ENCODE data around the gene HBQ1.
"Not testable (repeated sequence)": the region's sequence is repeated elsewhere in the genome, so short reads cannot be mapped to it uniquely, and the experiment has no call there.

The HBQ1 gene

DNA sequence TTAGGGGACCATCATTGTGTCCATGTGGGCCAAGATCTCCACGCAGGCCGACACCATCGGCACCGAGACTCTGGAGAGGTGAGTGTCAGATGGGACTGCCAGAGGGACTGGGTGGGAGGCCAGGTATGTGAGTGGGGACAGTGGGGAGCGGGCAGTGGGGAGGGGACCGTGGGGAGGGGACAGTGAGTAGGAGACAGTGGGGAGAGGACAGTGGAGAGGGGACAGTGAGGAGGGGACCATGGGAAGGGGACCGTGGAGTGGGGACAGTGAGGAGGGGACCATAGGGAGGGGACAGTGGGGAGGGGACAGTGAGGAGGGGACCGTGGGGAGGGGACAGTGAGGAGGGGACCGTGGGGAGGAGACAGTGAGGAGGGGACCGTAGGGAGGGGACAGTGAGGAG lies 17.1 kb upstream of the HBQ1 start:
- not testable (repeated sequence) for H3K36me3 ChIP-seq (ENCODE audit: insufficient read depth, low read depth, low read length); H3K27ac ChIP-seq (ENCODE audit: low read length); H3K4me3 ChIP-seq (ENCODE audit: low read length); H3K9ac ChIP-seq (ENCODE audit: low read depth, low read length); H3K9me3 ChIP-seq (ENCODE audit: insufficient read depth, low read depth, low read length); H3K4me1 ChIP-seq (ENCODE audit: insufficient read depth, low read length)
- H3K27me3 ChIP-seq (ENCODE audit: insufficient read depth, low read length): peaks cover 69% of the 10 kb centered on the region

DNA sequence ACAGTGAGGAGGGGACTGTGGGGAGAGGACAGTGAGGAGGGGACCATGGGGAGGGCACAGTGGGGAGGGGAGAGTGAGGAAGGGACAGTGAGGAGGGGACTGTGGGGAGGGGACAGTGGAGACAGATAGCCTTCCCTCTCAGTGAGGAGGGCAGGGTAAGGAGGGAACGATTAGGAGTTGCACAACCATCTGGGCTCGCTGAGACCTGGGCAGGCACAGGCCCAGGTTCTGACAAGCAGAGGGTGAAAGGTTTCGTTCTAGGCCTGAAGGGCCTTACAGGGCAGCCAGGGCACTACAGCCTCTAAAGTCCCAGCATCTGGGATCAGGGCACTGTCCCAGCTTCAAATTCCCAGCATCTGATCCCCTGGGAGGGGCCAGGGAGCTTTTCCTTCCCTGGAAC lies 16.6 kb upstream of the HBQ1 start:
- H3K36me3 ChIP-seq (ENCODE audit: insufficient read depth, low read depth, low read length); H3K4me1 ChIP-seq (ENCODE audit: insufficient read depth, low read length); H3K27ac ChIP-seq (ENCODE audit: low read length); H3K9me3 ChIP-seq (ENCODE audit: insufficient read depth, low read depth, low read length); H3K9ac ChIP-seq (ENCODE audit: low read depth, low read length); H3K4me3 ChIP-seq (ENCODE audit: low read length): not testable (repeated sequence)
- H3K27me3 ChIP-seq (ENCODE audit: insufficient read depth, low read length): peaks cover 71% of the 10 kb centered on the region

DNA sequence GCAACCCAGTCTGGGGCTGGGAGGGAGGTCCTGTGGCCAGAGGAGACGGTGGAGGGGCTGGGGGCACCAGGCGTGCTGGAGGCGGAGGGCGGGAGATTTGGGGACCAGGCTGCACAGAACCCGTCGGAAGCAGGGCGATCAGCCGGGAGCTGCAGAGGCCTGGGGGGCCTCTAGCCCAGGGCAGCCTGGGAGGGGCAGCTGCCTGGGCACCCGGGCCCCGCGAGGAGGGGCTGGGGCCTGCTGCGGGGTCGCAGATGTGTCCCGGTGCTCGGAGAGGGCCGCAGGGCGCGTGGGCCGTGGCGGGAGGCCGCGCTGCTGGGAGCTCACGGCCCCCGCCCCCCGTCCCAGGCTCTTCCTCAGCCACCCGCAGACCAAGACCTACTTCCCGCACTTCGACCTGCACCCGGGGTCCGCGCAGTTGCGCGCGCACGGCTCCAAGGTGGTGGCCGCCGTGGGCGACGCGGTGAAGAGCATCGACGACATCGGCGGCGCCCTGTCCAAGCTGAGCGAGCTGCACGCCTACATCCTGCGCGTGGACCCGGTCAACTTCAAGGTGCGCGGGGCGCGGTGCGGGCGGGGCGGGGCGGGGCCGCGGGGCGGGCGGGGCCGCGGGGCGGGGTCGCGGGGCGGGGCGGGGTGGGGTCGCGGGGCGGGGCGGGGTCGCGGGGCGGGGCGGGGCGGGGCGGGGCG lies 16.0 kb upstream of the HBQ1 start:
- H3K36me3 ChIP-seq (ENCODE audit: insufficient read depth, low read depth, low read length); H3K4me3 ChIP-seq (ENCODE audit: low read length); H3K9me3 ChIP-seq (ENCODE audit: insufficient read depth, low read depth, low read length); H3K27ac ChIP-seq (ENCODE audit: low read length); H3K9ac ChIP-seq (ENCODE audit: low read depth, low read length); H3K4me1 ChIP-seq (ENCODE audit: insufficient read depth, low read length): not testable (repeated sequence)
- peaks cover 72% of the 10 kb centered on the region for H3K27me3 ChIP-seq (ENCODE audit: insufficient read depth, low read length)

DNA sequence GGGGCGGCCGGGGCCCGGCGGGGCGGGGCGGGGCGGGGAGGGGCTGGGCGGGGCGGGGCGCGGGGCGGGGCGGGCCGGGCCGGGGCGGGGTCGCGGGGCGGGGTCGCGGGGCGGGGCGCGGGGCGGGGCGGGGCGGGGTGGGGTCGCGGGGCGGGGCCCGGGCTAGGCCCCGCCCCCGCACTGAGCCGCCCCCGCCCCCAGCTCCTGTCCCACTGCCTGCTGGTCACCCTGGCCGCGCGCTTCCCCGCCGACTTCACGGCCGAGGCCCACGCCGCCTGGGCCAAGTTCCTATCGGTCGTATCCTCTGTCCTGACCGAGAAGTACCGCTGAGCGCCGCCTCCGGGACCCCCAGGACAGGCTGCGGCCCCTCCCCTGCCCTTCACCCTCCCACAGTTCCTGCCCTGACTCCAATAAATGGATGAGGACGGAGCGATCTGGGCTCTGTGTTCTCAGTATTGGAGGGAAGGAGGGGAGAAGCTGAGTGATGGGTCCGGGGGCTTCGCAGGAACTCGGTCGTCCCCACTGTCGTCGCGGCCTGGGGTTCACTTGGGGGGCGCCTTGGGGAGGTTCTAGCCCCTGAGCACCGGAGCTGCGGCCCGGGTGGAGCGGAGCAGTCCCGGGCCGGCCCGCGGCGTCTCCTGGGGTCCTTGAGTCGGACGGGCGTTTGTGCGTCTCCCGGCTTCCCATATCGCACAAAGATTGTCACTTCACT lies 15.3 kb upstream of the HBQ1 start:
- peak overlapping the region; percentile 60; the same call in 1 of the 2 replicates for H3K4me3 ChIP-seq (ENCODE audit: low read length)
- H3K9ac ChIP-seq (ENCODE audit: low read depth, low read length): no peak overlapping the region
- H3K9me3 ChIP-seq (ENCODE audit: insufficient read depth, low read depth, low read length): no peaks in the 10 kb centered on the region
- H3K4me1 ChIP-seq (ENCODE audit: insufficient read depth, low read length): peaks cover 8% of the 10 kb centered on the region; the same call in 1 of the 2 replicates
- peaks cover 72% of the 10 kb centered on the region for H3K27me3 ChIP-seq (ENCODE audit: insufficient read depth, low read length)
- H3K36me3 ChIP-seq (ENCODE audit: insufficient read depth, low read depth, low read length): no peaks in the 10 kb centered on the region
- no peak overlapping the region for H3K27ac ChIP-seq (ENCODE audit: low read length)

DNA sequence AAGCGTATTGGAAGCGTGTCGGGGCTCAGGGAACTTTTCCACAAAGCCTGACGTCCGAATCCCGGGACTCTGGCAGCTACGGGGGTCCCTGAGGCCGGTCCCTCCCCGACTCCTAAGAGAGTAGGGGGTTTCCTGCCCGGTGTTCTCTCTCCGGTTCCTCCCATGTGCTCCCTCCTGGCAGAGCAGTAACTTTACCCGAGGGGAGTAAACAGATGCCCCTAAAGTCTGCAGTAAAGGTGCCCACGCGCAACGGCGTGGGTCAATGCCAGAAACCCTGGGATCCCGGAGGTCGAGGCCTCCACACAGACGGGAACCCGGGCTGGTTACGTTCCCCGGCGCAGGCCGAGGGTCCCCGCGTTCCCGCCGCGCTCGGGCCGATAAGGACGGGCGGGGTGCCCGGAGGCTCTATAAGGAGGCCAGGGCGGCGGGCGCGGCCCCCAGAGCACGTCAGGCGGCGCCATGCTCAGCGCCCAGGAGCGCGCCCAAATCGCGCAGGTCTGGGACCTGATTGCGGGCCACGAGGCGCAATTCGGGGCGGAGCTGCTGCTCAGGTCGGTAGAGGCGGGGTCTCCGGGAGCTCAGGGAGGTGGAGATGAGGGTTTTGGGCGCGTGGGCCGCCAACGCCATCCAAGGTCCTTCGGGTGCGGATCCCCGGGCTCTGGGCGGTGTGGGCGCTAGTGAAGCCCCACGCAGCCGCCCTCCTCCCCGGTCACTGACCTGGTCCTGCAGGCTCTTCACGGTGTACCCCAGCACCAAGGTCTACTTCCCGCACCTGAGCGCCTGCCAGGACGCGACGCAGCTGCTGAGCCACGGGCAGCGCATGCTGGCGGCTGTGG lies 14.5 kb upstream of the HBQ1 start, which contains the start of gene HBM:
HBM (plus strand) TSS at position 440 of the 836 bp plus-strand sequence; CDS start at position 460, 20 bp downstream.
- Histone ChIP-seq H3K9ac (ENCODE audit: low read depth, low read length) (no peak within 1 kb of the TSS), H3K36me3 (ENCODE audit: insufficient read depth, low read depth, low read length) (no peaks in the 10 kb centered on the region), H3K27me3 (ENCODE audit: insufficient read depth, low read length) (peaks cover 79% of the 10 kb centered on the region), H3K4me3 (ENCODE audit: low read length) (peak within 1 kb of the TSS; percentile 60; the same call in 1 of the 2 replicates), H3K4me1 (ENCODE audit: insufficient read depth, low read length) (peaks cover 8% of the 10 kb centered on the region; the same call in 1 of the 2 replicates), H3K27ac (ENCODE audit: low read length) (no peak within 1 kb of the TSS), H3K9me3 (ENCODE audit: insufficient read depth, low read depth, low read length) (no peaks in the 10 kb centered on the region)

DNA sequence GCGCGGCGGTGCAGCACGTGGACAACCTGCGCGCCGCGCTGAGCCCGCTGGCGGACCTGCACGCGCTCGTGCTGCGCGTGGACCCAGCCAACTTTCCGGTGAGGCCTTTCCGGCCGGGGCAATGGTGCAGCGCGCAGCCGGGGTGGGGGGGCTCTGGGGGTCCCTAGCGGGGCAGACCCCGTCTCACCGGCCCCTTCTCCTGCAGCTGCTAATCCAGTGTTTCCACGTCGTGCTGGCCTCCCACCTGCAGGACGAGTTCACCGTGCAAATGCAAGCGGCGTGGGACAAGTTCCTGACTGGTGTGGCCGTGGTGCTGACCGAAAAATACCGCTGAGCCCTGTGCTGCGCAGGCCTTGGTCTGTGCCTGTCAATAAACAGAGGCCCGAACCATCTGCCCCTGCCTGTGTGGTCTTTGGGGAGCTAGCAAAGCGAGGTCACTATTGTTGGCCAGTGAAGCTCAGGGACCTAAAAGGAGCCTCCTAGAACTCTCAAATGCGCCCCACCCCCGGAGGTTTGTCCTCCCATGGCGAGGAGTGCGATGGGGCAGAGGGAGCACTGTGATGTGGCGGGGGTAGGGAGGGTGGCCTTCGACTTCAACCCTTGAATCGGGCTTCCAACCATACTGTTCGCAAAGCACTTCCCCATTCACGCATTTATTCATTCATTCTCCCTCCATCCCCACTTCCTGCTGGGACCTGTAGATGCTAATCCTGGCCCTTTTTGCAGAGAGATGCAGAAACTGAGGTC lies 13.7 kb upstream of the HBQ1 start:
- Histone ChIP-seq H3K4me1 (ENCODE audit: insufficient read depth, low read length) (peaks cover 8% of the 10 kb centered on the region; the same call in 1 of the 2 replicates), H3K9ac (ENCODE audit: low read depth, low read length) (no peak overlapping the region), H3K4me3 (ENCODE audit: low read length) (peak overlapping the region; percentile 33; the same call in 1 of the 2 replicates), H3K9me3 (ENCODE audit: insufficient read depth, low read depth, low read length) (no peaks in the 10 kb centered on the region), H3K27me3 (ENCODE audit: insufficient read depth, low read length) (peaks cover 82% of the 10 kb centered on the region), H3K27ac (ENCODE audit: low read length) (no peak overlapping the region), H3K36me3 (ENCODE audit: insufficient read depth, low read depth, low read length) (no peaks in the 10 kb centered on the region)

DNA sequence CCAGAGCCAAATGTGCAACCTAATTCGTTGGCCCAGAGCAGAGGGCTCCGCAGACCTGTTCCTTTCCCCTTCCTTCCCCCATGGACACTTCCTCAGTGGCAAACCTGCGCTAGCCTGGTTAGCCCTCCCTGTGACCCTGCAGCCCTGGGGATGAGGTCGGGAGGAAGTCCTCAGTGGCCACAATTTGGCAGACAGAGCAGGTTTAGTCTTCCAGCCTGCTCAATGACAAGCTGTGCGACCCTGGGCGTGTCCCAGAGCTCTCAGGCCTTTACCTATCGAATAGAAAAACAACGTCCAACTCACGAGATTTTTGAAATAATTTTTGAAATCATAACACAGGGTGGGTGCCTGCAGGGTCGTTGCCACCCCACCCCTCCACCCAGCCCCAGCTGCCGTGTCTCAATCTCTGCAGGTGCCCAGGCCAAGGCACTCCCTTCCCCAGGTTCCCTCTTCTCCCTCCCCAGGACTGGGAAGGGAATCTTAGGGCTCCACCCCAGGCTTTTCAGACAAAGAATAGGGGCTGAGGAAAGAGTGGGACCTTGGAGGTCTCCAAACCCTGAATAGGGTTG lies 13.1 kb upstream of the HBQ1 start:
- peak overlapping the region; percentile 33; the same call in 1 of the 2 replicates for H3K4me3 ChIP-seq (ENCODE audit: low read length)
- no peak overlapping the region for H3K9ac ChIP-seq (ENCODE audit: low read depth, low read length)
- no peak overlapping the region for H3K27ac ChIP-seq (ENCODE audit: low read length)
- no peaks in the 10 kb centered on the region for H3K36me3 ChIP-seq (ENCODE audit: insufficient read depth, low read depth, low read length)
- peaks cover 8% of the 10 kb centered on the region; the same call in 1 of the 2 replicates for H3K4me1 ChIP-seq (ENCODE audit: insufficient read depth, low read length)
- peaks cover 87% of the 10 kb centered on the region for H3K27me3 ChIP-seq (ENCODE audit: insufficient read depth, low read length)
- no peaks in the 10 kb centered on the region for H3K9me3 ChIP-seq (ENCODE audit: insufficient read depth, low read depth, low read length)

DNA sequence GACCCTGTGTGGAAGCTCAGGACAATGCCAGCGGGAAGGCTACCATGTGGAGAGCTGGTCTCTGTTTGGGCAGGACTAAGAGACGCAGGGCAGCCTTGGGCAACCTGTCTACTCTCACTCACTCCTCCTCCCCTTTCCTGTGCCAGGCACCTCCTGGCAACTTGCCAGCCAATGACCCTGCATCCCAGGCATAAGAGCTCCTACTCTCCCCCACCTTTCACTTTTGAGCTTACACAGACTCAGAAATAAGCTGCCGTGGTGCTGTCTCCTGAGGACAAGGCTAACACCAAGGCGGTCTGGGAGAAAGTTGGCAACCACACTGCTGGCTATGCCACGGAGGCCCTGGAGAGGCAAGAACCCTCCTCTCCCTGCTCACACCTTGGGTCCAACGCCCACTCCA lies 11.8 kb upstream of the HBQ1 start:
- Histone ChIP-seq H3K27ac (ENCODE audit: low read length) (no peak overlapping the region), H3K4me3 (ENCODE audit: low read length) (no peak overlapping the region), H3K9me3 (ENCODE audit: insufficient read depth, low read depth, low read length) (no peaks in the 10 kb centered on the region), H3K27me3 (ENCODE audit: insufficient read depth, low read length) (peaks cover 81% of the 10 kb centered on the region), H3K4me1 (ENCODE audit: insufficient read depth, low read length) (peaks cover 8% of the 10 kb centered on the region; the same call in 1 of the 2 replicates), H3K36me3 (ENCODE audit: insufficient read depth, low read depth, low read length) (no peaks in the 10 kb centered on the region), H3K9ac (ENCODE audit: low read depth, low read length) (no peak overlapping the region)

DNA sequence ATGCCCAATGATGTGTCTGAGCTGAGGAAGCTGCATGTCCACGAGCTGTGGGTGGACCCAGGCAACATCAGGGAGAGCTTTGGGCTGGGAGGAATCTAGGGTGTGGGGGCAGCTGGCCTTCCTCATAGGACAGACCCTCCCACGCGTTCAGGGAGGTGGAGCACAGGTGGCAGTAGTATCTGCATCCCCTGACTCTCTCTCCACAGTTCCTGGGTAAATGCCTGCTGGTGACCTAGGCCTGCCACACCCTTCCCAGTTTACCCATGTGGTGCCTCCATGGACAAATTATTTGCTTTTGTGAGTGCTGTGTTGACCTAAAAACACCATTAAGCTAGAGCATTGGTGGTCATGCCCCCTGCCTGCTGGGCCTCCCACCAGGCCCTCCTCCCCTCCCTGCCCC lies 11.2 kb upstream of the HBQ1 start:
- Histone ChIP-seq H3K9me3 (ENCODE audit: insufficient read depth, low read depth, low read length) (no peaks in the 10 kb centered on the region), H3K27me3 (ENCODE audit: insufficient read depth, low read length) (peaks cover 83% of the 10 kb centered on the region), H3K4me1 (ENCODE audit: insufficient read depth, low read length) (peaks cover 8% of the 10 kb centered on the region; the same call in 1 of the 2 replicates), H3K27ac (ENCODE audit: low read length) (no peak overlapping the region), H3K36me3 (ENCODE audit: insufficient read depth, low read depth, low read length) (no peaks in the 10 kb centered on the region), H3K9ac (ENCODE audit: low read depth, low read length) (no peak overlapping the region), H3K4me3 (ENCODE audit: low read length) (no peak overlapping the region)

DNA sequence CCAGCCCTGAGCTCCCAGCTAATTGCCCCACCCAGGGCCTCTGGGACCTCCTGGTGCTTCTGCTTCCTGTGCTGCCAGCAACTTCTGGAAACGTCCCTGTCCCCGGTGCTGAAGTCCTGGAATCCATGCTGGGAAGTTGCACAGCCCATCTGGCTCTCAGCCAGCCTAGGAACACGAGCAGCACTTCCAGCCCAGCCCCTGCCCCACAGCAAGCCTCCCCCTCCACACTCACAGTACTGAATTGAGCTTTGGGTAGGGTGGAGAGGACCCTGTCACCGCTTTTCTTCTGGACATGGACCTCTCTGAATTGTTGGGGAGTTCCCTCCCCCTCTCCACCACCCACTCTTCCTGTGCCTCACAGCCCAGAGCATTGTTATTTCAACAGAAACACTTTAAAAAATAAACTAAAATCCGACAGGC lies 10.2 kb upstream of the HBQ1 start:
- H3K27ac ChIP-seq (ENCODE audit: low read length); H3K36me3 ChIP-seq (ENCODE audit: insufficient read depth, low read depth, low read length); H3K4me3 ChIP-seq (ENCODE audit: low read length); H3K4me1 ChIP-seq (ENCODE audit: insufficient read depth, low read length); H3K9ac ChIP-seq (ENCODE audit: low read depth, low read length); H3K9me3 ChIP-seq (ENCODE audit: insufficient read depth, low read depth, low read length): not testable (repeated sequence)
- peaks cover 91% of the 10 kb centered on the region for H3K27me3 ChIP-seq (ENCODE audit: insufficient read depth, low read length)

DNA sequence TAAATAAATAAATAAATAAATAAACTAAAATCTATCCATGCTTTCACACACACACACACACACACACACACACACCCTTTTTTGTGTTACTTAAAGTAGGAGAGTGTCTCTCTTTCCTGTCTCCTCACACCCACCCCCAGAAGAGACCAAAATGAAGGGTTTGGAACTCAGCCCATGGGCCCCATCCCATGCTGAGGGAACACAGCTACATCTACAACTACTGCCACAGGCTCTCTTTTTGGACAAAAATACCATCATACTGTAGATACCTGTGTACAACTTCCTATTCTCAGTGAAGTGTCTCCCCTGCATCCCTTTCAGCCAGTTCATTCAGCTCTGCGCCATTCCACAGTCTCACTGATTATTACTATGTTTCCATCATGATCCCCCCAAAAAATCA lies 9.5 kb upstream of the HBQ1 start:
- Histone ChIP-seq H3K4me3 (ENCODE audit: low read length) (no peak overlapping the region), H3K36me3 (ENCODE audit: insufficient read depth, low read depth, low read length) (no peaks in the 10 kb centered on the region), H3K9ac (ENCODE audit: low read depth, low read length) (no peak overlapping the region), H3K27ac (ENCODE audit: low read length) (no peak overlapping the region), H3K27me3 (ENCODE audit: insufficient read depth, low read length) (peaks cover 91% of the 10 kb centered on the region), H3K9me3 (ENCODE audit: insufficient read depth, low read depth, low read length) (no peaks in the 10 kb centered on the region), H3K4me1 (ENCODE audit: insufficient read depth, low read length) (peaks cover 4% of the 10 kb centered on the region; the same call in 1 of the 2 replicates)

Data from iPS-20b (cell line).